C4-2B (cell line): ENCODE data around the gene SIX2.

ENCODE experiments used
- H3K27ac ChIP-seq: fragments of 450-650 bp; 2 replicates; pipeline ENCODE4 v1.5.1; 2017
- ZFX ChIP-seq: fragments of 450-650 bp; IDR thresholded peaks from 2 replicates; pipeline ENCODE4 v1.6.1; 2017
- TF ChIP-seq, protein P1 (sequence below): fragments of 450-650 bp; conservative IDR thresholded peaks from 2 replicates; pipeline ENCODE4 v1.5.1; 2017; ENCODE audit warnings: mild to moderate bottlenecking

Gene SIX2

DNA sequence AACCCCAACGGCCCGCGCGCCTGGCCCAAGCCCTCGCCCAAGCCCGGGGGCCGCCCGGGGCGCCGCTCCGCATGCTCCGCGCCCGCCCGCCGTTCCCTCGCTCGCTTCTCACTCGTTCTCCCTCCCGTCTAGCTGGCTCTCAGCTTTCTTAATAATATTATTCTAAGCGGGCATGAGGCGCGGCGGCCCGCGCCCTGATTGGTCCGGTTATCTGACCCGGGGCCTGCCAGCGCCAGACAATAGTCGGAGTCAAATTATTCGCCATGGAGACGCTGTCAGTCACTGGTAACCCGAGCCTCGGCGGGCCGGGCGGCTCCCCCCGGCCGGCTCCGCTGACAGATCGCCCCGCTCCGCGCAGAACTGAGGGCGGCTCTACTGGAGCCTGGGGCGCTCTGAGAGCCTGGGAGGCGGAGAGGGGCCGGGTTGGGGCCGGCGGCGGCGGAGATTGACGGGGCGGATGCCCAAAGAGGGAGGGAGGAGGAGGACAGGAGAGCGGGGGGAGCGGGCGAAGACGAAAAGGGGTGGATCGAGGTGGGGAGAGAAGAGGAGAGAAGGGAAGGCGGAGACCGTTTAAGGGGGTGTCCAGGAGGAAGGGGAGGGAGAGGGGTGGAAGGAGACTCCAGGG, at the start of gene SIX2:
SIX2 (minus strand) TSS at position 150 of the 625 bp plus-strand sequence. CDS start 342 bp downstream, outside the sequence.
- H3K27ac ChIP-seq = peak within 1 kb of the TSS; percentile 56

DNA sequence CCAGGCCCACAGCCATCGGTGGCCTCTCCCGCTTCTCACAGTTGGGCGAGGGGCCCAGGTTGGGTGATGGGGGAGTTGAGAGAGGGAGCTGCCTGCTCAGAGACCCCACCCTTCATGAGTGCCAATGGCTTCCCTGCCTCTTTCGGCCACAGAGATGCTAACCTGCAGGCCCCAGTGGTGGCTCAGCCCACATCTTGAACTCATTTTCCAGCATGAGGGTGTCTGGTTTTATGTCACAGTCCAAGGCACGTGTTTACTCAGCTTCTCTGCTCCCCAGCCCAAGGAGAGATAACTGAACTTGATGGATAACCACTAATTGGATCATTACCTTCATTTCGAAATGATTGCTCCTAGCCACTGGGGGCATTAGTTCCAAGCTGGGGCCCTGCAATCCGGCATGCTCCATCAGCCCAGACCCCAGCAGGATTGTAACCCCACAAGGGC, 45.9 kb upstream of the SIX2 start:
- no peak for TF ChIP-seq ZFX
- TF ChIP-seq, protein P1, sequence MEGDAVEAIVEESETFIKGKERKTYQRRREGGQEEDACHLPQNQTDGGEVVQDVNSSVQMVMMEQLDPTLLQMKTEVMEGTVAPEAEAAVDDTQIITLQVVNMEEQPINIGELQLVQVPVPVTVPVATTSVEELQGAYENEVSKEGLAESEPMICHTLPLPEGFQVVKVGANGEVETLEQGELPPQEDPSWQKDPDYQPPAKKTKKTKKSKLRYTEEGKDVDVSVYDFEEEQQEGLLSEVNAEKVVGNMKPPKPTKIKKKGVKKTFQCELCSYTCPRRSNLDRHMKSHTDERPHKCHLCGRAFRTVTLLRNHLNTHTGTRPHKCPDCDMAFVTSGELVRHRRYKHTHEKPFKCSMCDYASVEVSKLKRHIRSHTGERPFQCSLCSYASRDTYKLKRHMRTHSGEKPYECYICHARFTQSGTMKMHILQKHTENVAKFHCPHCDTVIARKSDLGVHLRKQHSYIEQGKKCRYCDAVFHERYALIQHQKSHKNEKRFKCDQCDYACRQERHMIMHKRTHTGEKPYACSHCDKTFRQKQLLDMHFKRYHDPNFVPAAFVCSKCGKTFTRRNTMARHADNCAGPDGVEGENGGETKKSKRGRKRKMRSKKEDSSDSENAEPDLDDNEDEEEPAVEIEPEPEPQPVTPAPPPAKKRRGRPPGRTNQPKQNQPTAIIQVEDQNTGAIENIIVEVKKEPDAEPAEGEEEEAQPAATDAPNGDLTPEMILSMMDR = no peak
- H3K27ac ChIP-seq = no peak overlapping the region

More for the DNA sequence above, at the start of gene SIX2:
- TF ChIP-seq, protein P1 = no peak
- TF ChIP-seq ZFX = no peak

DNA sequence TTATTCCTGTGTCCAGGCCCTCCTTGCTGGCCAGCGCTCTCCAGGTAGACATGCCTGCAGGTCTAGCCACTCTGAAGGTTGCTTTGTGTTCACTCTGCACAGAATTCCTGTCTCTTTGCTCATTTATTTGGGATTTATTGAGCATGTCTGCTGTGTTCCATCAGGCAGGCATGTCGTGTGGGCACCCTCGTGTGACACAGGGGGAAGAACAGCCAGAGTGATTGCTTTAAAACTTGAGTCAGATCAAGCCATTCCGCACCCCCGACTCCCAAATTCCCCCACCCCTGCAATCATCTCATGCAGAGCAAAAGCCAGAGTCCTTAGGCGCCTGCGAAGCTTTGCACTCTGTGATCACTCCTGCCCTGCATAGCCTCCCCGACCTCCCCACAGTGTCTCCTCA, 44.7 kb upstream of the SIX2 start:
- no peak overlapping the region for H3K27ac ChIP-seq
- TF ChIP-seq, protein P1 = no peak
- TF ChIP-seq ZFX = no peak

- H3K27ac ChIP-seq = no peak overlapping the region
- no peak for TF ChIP-seq ZFX
- TF ChIP-seq, protein P1 = no peak
Measured at GRCh38 chr2:45052388-45052928, 43.2 kb upstream of the SIX2 start.

- no peak overlapping the region for H3K27ac ChIP-seq
- TF ChIP-seq, protein P1 = no peak
- no peak for TF ChIP-seq ZFX
Measured at GRCh38 chr2:45049569-45050336, 40.5 kb upstream of the SIX2 start.

GRCh38 chr2:45047301-45047700, 38.0 kb upstream of the SIX2 start:
- no peak for TF ChIP-seq ZFX
- TF ChIP-seq, protein P1 = no peak
- no peak overlapping the region for H3K27ac ChIP-seq

DNA sequence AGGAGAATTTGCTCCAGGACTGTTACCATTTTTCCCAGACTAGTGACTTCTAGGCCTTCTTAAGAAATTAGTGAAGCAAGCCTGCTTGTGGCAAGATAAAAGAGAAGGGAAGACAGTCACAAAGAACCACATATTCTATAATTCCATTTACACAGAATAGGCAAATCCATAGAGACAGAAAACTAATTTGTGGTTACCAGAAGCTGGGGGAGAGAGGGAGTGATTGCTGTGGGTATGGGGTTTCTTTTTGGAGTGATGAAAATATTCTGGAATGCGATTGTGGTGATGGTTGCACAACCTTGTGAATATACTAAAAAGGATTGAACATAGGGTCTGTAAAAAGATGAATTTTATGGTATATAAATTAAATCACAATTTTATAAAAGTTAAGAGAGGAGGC, 37.5 kb upstream of the SIX2 start:
- TF ChIP-seq, protein P1 = no peak
- no peak for TF ChIP-seq ZFX
- no peak overlapping the region for H3K27ac ChIP-seq
